GM12892 (cell line): ENCODE data around the gene HPCA.

ENCODE experiments used
- POLR2A ChIP-seq: IDR thresholded peaks from 2 replicates; pipeline ENCODE4 v1.6.1; 2011; ENCODE audit warnings: low read depth, low read length, control low read depth
- POLR2AphosphoS5 ChIP-seq: IDR thresholded peaks from 2 replicates; pipeline ENCODE4 v1.6.1; 2011; ENCODE audit warnings: low read depth, low read length, control low read depth
- TAF1 ChIP-seq: IDR thresholded peaks from 2 replicates; pipeline ENCODE4 v1.6.1; 2011; ENCODE audit warnings: low read depth, mild to moderate bottlenecking, control low read depth, low read length, borderline replicate concordance

DNA sequence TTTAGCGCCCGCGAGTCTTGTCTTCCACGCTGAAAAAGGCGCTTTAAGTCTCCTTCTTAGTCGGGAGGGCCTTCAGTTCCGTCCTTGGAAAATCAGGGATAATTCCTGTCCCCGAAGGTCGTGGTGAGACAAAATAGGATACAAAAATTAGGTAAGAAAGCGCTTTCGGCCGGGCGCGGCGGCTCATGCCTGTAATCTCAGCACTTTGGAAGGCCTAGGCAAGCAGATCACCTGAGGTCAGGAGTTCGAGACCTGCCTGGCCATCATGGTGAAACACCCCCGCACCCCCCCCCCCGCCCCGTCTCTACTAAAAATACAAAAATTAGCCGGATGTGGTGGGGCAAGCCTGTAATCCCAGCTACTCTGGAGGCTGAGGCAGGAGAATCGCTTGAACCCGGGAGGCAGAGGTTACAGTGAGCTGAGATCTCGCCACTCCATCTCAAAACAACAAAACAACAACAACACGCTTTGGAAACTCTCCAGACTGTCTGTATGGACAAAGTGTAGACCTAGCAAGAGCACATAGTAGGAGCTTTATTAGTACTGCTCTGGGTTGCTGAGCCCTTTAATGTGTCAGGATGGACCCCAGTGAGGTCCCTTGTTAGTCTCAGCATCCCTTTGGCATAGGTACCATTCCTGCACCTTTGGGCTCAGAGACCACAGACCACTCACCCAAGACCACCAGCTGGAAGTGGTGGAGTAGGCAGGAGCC lies 15.7 kb downstream of the HPCA start:
- TF ChIP-seq POLR2A (no peak), POLR2AphosphoS5 (no peak), TAF1 (no peak)
